Measurements from ENCODE around the gene TMPRSS11A.

TMPRSS11A gene

GRCh38 chr4:67963356-67963755, at the start of gene TMPRSS11A:
TMPRSS11A (minus strand) TSS chr4:67963493; CDS start chr4:67963393, 100 bp downstream.
- DNase-seq = no peak

- no peak for DNase-seq
These were observed 48.4 kb upstream of the TMPRSS11A start for GRCh38 chr4:68011684-68012083.

- DNase-seq = no peak
These were observed 39.6 kb upstream of the TMPRSS11A start for GRCh38 chr4:68002906-68003305.

GRCh38 chr4:67996127-67996526, 32.8 kb upstream of the TMPRSS11A start:
- no peak for DNase-seq

- DNase-seq = no peak
These were observed 25.7 kb upstream of the TMPRSS11A start for GRCh38 chr4:67988991-67989390.

GRCh38 chr4:67983333-67983732, 20.0 kb upstream of the TMPRSS11A start:
- no peak for DNase-seq

GRCh38 chr4:67980512-67980911, 17.2 kb upstream of the TMPRSS11A start:
- DNase-seq = no peak

- no peak for DNase-seq
These were observed 10.3 kb upstream of the TMPRSS11A start for GRCh38 chr4:67973608-67974007.

- no peak for DNase-seq
These were observed 8.4 kb downstream of the TMPRSS11A start for GRCh38 chr4:67954890-67955289.

GRCh38 chr4:67941074-67941473, 22.2 kb downstream of the TMPRSS11A start:
- peak in 1 of 3 experiments; percentile 4 for DNase-seq

- DNase-seq = no peak
These were observed 22.8 kb downstream of the TMPRSS11A start for GRCh38 chr4:67940506-67940905.

- DNase-seq = no peak
These were observed 24.1 kb downstream of the TMPRSS11A start for GRCh38 chr4:67939195-67939594.

- DNase-seq = no peak
These were observed 27.4 kb downstream of the TMPRSS11A start for GRCh38 chr4:67935888-67936287.

GRCh38 chr4:67934628-67935027, 28.7 kb downstream of the TMPRSS11A start:
- peak; percentile 56 to 90 (median 63) for DNase-seq

GRCh38 chr4:67933755-67934154, 29.5 kb downstream of the TMPRSS11A start:
- DNase-seq = peak in 1 of 3 experiments; percentile 13

GRCh38 chr4:67933038-67933437, 30.3 kb downstream of the TMPRSS11A start:
- DNase-seq = no peak

- no peak for DNase-seq
These were observed 32.0 kb downstream of the TMPRSS11A start for GRCh38 chr4:67931256-67931655.

GRCh38 chr4:67929426-67929825, 33.9 kb downstream of the TMPRSS11A start:
- DNase-seq = no peak

GRCh38 chr4:67928546-67928945, 34.7 kb downstream of the TMPRSS11A start:
- DNase-seq = peak in 2 of 3 experiments; percentile 11 to 28

- no peak for DNase-seq
These were observed 36.0 kb downstream of the TMPRSS11A start for GRCh38 chr4:67927251-67927650.

- DNase-seq = no peak
These were observed 36.8 kb downstream of the TMPRSS11A start for GRCh38 chr4:67926485-67926884.

- DNase-seq = no peak
These were observed 40.6 kb downstream of the TMPRSS11A start for GRCh38 chr4:67922697-67923096.

- peak in 2 of 3 experiments; percentile 3 to 57 for DNase-seq
These were observed 44.9 kb downstream of the TMPRSS11A start for GRCh38 chr4:67918428-67918827.

GRCh38 chr4:67915400-67915966, 47.8 kb downstream of the TMPRSS11A start:
- no peak for DNase-seq

GRCh38 chr4:67912080-67912479, 51.2 kb downstream of the TMPRSS11A start:
- no peak for DNase-seq
